ENCODE data around the gene RSRC1. TPM values are rescaled to one million over a fixed set of nuclear protein-coding genes. Genes with fewer than 3 reads are reported as not detected.

RSRC1 gene
- total and polyA plus RNA-seq, 2 donors (not counting 1 experiment from before 2014, with no cell fraction given) = 4.5 to 54.6 TPM

- no CpG with 5 or more reads among the region's 2 CpGs for WGBS (ENCODE audit: insufficient coverage)
- H3K9me3 Mint-ChIP-seq (ENCODE audit: insufficient read depth) = peaks cover 2% of the 10 kb centered on the region
Measured at GRCh38 chr3:158488670-158489069, 378.8 kb downstream of the RSRC1 start.

GRCh38 chr3:158489181-158489580, 379.3 kb downstream of the RSRC1 start:
- Histone ChIP-seq H3K27me3 (replicated peaks in 1 of 4; ENCODE audit: control extremely low read depth in 1 of 4, control insufficient read depth in 3 of 4, insufficient read depth in 4 of 4, low read length in 3 of 4) (no peaks in the 10 kb centered on the region), H3K36me3 (replicated peaks in 1 of 2; ENCODE audit: control extremely low read depth in 1 of 2, control insufficient read depth in 1 of 2, extremely low read depth in 1 of 2, insufficient read depth in 2 of 2, low read length in 1 of 2) (no peaks in the 10 kb centered on the region), H3K4me3 (ENCODE audit: control extremely low read depth in 1 of 5, extremely low read depth in 1 of 5, insufficient read depth in 1 of 5, low read depth in 2 of 5, low read length in 4 of 5) (no peak overlapping the region), H3K4me2 (replicated peaks; ENCODE audit: low read depth, low read length, poor library complexity, severe bottlenecking) (no peak overlapping the region), H3K79me2 (ENCODE audit: control insufficient read depth, insufficient read depth, low read length) (no peaks in the 10 kb centered on the region), H2AFZ (ENCODE audit: insufficient read depth, low read depth, low read length, poor library complexity, severe bottlenecking) (no peak overlapping the region), H4K20me1 (ENCODE audit: control insufficient read depth, insufficient read depth, low read length, poor library complexity, severe bottlenecking) (no peaks in the 10 kb centered on the region), H3K27ac (ENCODE audit: low read length in 2 of 2) (no peak overlapping the region), H3K9ac (ENCODE audit: low read length) (no peak overlapping the region), H3K4me1 (ENCODE audit: control insufficient read depth in 2 of 2, insufficient read depth in 2 of 2, low read length in 2 of 2) (no peaks in the 10 kb centered on the region), H3K9me3 (ENCODE audit: control extremely low read depth in 1 of 3, control insufficient read depth in 2 of 3, insufficient read depth in 1 of 3, low read length in 2 of 3) (no peaks in the 10 kb centered on the region)
- DNase-seq = no peak
- Mint-ChIP-seq H3K27ac (no peak overlapping the region), H3K9me3 (ENCODE audit: insufficient read depth) (peaks cover 2% of the 10 kb centered on the region), H3K4me1 (no peaks in the 10 kb centered on the region), H3K27me3 (no peaks in the 10 kb centered on the region), H3K4me3 (no peak overlapping the region)
- CTCF ChIA-PET = interaction anchor here (0.6 kb wide), 1 partner anchor 501 kb away, joined by 5 read pairs; no protein-coding TSS in a partner anchor
- POLR2A ChIA-PET = no interaction called here
- intact Hi-C loops (cut with micrococcal nuclease) = no loop called here
- no peak for ATAC-seq (ENCODE audit: low read depth)
- TF ChIP-seq EZH2 (IDR thresholded peaks at IDR 0.05; ENCODE audit: borderline replicate concordance, insufficient read depth, low read depth, low read length, poor library complexity, severe bottlenecking) (no peak), CTCF (IDR thresholded peaks at IDR 0.05) (no peak)

More at GRCh38 chr3:158488670-158489069, 378.8 kb downstream of the RSRC1 start:
- ATAC-seq (ENCODE audit: low read depth) (no peak), DNase-seq (no peak)
- Histone ChIP-seq H3K36me3 (replicated peaks in 1 of 2; ENCODE audit: control extremely low read depth in 1 of 2, control insufficient read depth in 1 of 2, extremely low read depth in 1 of 2, insufficient read depth in 2 of 2, low read length in 1 of 2) (no peaks in the 10 kb centered on the region), H3K9ac (ENCODE audit: low read length) (no peak overlapping the region), H2AFZ (ENCODE audit: insufficient read depth, low read depth, low read length, poor library complexity, severe bottlenecking) (no peak overlapping the region), H3K4me1 (ENCODE audit: control insufficient read depth in 2 of 2, insufficient read depth in 2 of 2, low read length in 2 of 2) (no peaks in the 10 kb centered on the region), H3K27me3 (replicated peaks in 1 of 4; ENCODE audit: control extremely low read depth in 1 of 4, control insufficient read depth in 3 of 4, insufficient read depth in 4 of 4, low read length in 3 of 4) (no peaks in the 10 kb centered on the region), H3K79me2 (ENCODE audit: control insufficient read depth, insufficient read depth, low read length) (no peaks in the 10 kb centered on the region), H3K4me2 (replicated peaks; ENCODE audit: low read depth, low read length, poor library complexity, severe bottlenecking) (no peak overlapping the region), H3K27ac (ENCODE audit: low read length in 2 of 2) (no peak overlapping the region), H3K4me3 (ENCODE audit: control extremely low read depth in 1 of 5, extremely low read depth in 1 of 5, insufficient read depth in 1 of 5, low read depth in 2 of 5, low read length in 4 of 5) (no peak overlapping the region), H3K9me3 (ENCODE audit: control extremely low read depth in 1 of 3, control insufficient read depth in 2 of 3, insufficient read depth in 1 of 3, low read length in 2 of 3) (no peaks in the 10 kb centered on the region), H4K20me1 (ENCODE audit: control insufficient read depth, insufficient read depth, low read length, poor library complexity, severe bottlenecking) (no peaks in the 10 kb centered on the region)
- Mint-ChIP-seq H3K4me1 (no peaks in the 10 kb centered on the region), H3K4me3 (no peak overlapping the region), H3K27ac (no peak overlapping the region), H3K27me3 (no peaks in the 10 kb centered on the region)
- intact Hi-C loops (cut with micrococcal nuclease) = no loop called here
- CTCF ChIA-PET = no interaction called here
- TF ChIP-seq EZH2 (IDR thresholded peaks at IDR 0.05; ENCODE audit: borderline replicate concordance, insufficient read depth, low read depth, low read length, poor library complexity, severe bottlenecking) = no peak
- TF ChIP-seq CTCF (IDR thresholded peaks at IDR 0.05) = no peak
- POLR2A ChIA-PET = no interaction called here
